ENCODE measurements around the gene OR51E1. TPM values are rescaled to one million over a fixed set of nuclear protein-coding genes. Genes with fewer than 3 reads are reported as not detected.

Gene OR51E1
- total RNA-seq, 1 donor from 2014 or later = 1.3 TPM

GRCh38 chr11:4642043-4642442 is 1.7 kb upstream of the OR51E1 start:
- intact Hi-C loops (cut with micrococcal nuclease) = loop anchor here (10.0 kb wide), 1 partner anchor 53 kb away; the partner anchor contains the start of gene OR51E2
- peaks cover 60% of the 10 kb centered on the region for H3K4me1 ChIP-seq
- no peak for DNase-seq
- no peaks in the 10 kb centered on the region for H3K36me3 ChIP-seq
- TF ChIP-seq CTCF (IDR thresholded peaks at IDR 0.05; ENCODE audit: borderline replicate concordance) = no peak
- no peak overlapping the region for H3K4me3 ChIP-seq
- H3K27ac ChIP-seq (replicated peaks) = peak overlapping the region; percentile 89
- H3K27me3 ChIP-seq (ENCODE audit: low read depth) = no peaks in the 10 kb centered on the region
- no peaks in the 10 kb centered on the region for H3K9me3 ChIP-seq (replicated peaks)

GRCh38 chr11:4643076-4643475 is 706 bp upstream of the OR51E1 start:
- peak overlapping the region; percentile 89 for H3K27ac ChIP-seq (replicated peaks)
- no peaks in the 10 kb centered on the region for H3K9me3 ChIP-seq (replicated peaks)
- peaks cover 65% of the 10 kb centered on the region for H3K4me1 ChIP-seq
- H3K27me3 ChIP-seq (ENCODE audit: low read depth) = no peaks in the 10 kb centered on the region
- TF ChIP-seq CTCF (IDR thresholded peaks at IDR 0.05; ENCODE audit: borderline replicate concordance) = no peak
- intact Hi-C loops (cut with micrococcal nuclease) = loop anchor here (10.0 kb wide), 1 partner anchor 52 kb away; the partner anchor contains the start of gene OR51E2
- H3K4me3 ChIP-seq = peak overlapping the region; percentile 62
- DNase-seq = peak; percentile 43
- H3K36me3 ChIP-seq = no peaks in the 10 kb centered on the region

DNA sequence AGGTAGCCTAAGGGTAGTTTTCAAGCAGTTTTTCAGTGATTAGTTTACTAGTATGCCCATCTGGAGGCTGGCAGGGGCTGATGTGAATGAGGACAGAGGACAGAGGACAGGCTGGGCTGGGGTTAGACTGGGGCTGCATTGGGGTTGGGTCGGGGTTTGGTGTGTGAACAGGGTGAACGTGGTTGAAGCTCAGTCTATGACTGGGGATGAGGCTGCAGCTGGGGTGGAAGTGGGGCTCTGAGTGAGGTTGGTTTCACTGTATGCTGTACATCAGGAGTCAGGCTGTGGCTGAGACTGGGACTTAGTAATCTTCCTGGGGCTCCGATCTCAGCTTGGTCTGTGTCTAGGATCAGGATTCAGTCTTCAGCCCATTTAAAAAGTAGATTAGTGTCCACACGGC is 451 bp downstream of the OR51E1 start:
- H3K4me3 ChIP-seq = peak overlapping the region; percentile 62

DNA sequence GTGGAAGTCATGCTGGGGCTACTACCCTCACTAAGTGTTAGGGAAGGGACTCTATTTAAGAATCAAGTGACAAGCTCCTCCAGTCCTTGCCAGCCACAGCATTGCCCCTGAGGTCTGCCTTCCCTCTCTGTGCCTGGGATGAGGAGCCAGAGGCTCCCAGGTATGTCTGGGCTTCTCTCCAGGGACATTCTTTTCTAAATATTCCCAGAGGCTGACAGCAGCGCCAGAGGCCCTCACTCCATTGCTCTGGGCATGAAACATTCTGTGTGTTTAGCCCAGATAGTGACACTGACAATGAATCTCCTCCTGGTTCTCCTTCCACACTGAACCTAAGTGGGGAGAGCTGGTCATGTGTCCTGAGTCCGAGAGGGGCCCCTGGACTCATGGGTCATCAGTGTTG is 2.2 kb downstream of the OR51E1 start:
- Histone ChIP-seq H3K9me3 (replicated peaks) (no peaks in the 10 kb centered on the region), H3K36me3 (no peaks in the 10 kb centered on the region), H3K27ac (replicated peaks) (peak overlapping the region; percentile 89), H3K4me3 (peak overlapping the region; percentile 62), H3K27me3 (ENCODE audit: low read depth) (no peaks in the 10 kb centered on the region), H3K4me1 (peaks cover 82% of the 10 kb centered on the region)
- peak; percentile 52 for DNase-seq
- intact Hi-C loops (cut with micrococcal nuclease) = loop anchor here (10.0 kb wide), 1 partner anchor 49 kb away; the partner anchor contains the start of gene OR51E2
- TF ChIP-seq CTCF (IDR thresholded peaks at IDR 0.05; ENCODE audit: borderline replicate concordance) = no peak

More for the DNA sequence above, 451 bp downstream of the OR51E1 start:
- intact Hi-C loops (cut with micrococcal nuclease) = loop anchor here (10.0 kb wide), 1 partner anchor 51 kb away; the partner anchor contains the start of gene OR51E2
- peak overlapping the region; percentile 89 for H3K27ac ChIP-seq (replicated peaks)
- H3K36me3 ChIP-seq = no peaks in the 10 kb centered on the region
- TF ChIP-seq CTCF (IDR thresholded peaks at IDR 0.05; ENCODE audit: borderline replicate concordance) = no peak
- peaks cover 74% of the 10 kb centered on the region for H3K4me1 ChIP-seq
- no peaks in the 10 kb centered on the region for H3K27me3 ChIP-seq (ENCODE audit: low read depth)
- no peak for DNase-seq
- no peaks in the 10 kb centered on the region for H3K9me3 ChIP-seq (replicated peaks)

- Histone ChIP-seq H3K27ac (replicated peaks) (peak overlapping the region; percentile 89), H3K27me3 (ENCODE audit: low read depth) (no peaks in the 10 kb centered on the region), H3K36me3 (no peaks in the 10 kb centered on the region), H3K9me3 (replicated peaks) (no peaks in the 10 kb centered on the region), H3K4me1 (peaks cover 68% of the 10 kb centered on the region), H3K4me3 (peak overlapping the region; percentile 62)
- DNase-seq = no peak
- no peak for TF ChIP-seq CTCF (IDR thresholded peaks at IDR 0.05; ENCODE audit: borderline replicate concordance)
- intact Hi-C loops (cut with micrococcal nuclease) = loop anchor here (10.0 kb wide), 1 partner anchor 47 kb away; the partner anchor contains the start of gene OR51E2
Observed at GRCh38 chr11:4647766-4648165, 4.0 kb downstream of the OR51E1 start.
